ENCODE measurements around the gene LRP8. TPM values are rescaled to one million over a fixed set of nuclear protein-coding genes. Genes with fewer than 3 reads are reported as not detected.

The LRP8 gene
- total and polyA plus RNA-seq, 2 of the 4 experiments (the other 2 are of a cell fraction): 12.0 to 12.1 TPM

DNA sequence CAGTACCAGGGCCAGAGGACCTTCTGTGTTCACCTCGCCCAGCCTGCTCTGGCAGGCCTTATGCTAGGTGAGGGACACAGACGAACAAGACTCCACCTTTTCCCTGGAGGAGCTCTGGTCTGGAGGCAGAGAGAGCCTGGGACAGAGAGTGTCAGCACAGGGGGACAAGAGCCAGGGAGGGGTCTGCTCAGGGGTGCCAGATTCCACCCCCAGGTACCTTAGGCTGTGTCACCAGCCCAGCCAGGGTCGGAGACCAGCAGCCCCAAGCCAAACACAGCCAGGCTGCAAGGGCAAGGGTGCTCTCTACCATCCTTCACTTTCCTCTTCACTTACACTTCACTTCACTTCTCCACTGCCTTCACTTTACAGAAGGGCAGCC lies 4.3 kb upstream of the LRP8 start:
- in situ Hi-C loops (cut with MboI; ENCODE audit: low sequenced_read_pairs): no loop called here
- H3K56ac ChIP-seq (ENCODE audit: extremely low read depth, insufficient read depth, low read length): no peak overlapping the region
- no peaks in the 10 kb centered on the region for H3K36me3 ChIP-seq (ENCODE audit: control insufficient read depth, insufficient read depth, low read length)
- peaks cover 2% of the 10 kb centered on the region for H3K4me1 ChIP-seq (ENCODE audit: control insufficient read depth, insufficient read depth, low read length)
- H2BK120ac ChIP-seq (ENCODE audit: low read depth, low read length): no peak overlapping the region
- no peak overlapping the region for H2BK20ac ChIP-seq (ENCODE audit: low read depth, low read length)
- no peak overlapping the region for H3K14ac ChIP-seq (replicated peaks; ENCODE audit: low read depth, low read length)
- H3K4ac ChIP-seq (ENCODE audit: low read depth, low read length): no peak overlapping the region
- H2BK5ac ChIP-seq (ENCODE audit: low read depth, low read length, poor library complexity, severe bottlenecking): no peak overlapping the region
- dilution Hi-C loops (cut with HindIII; ENCODE audit: low sequenced_read_pairs, unreplicated experiment): no loop called here
- ChIA-PET CTCF (no interaction called here), POLR2A (ENCODE audit: unreplicated experiment) (no interaction called here)
- ATAC-seq (ENCODE audit: low read depth) (no peak), DNase-seq (no peak)
- no peaks in the 10 kb centered on the region for H3K79me1 ChIP-seq (ENCODE audit: low read depth in 1 of 2, low read length in 2 of 2)
- no peak overlapping the region for H4K91ac ChIP-seq (ENCODE audit: insufficient read depth, low read depth, low read length)
- peaks cover 17% of the 10 kb centered on the region for H3K27me3 ChIP-seq (ENCODE audit: control insufficient read depth, insufficient read depth, low read length)
- H4K5ac ChIP-seq (ENCODE audit: low read depth, low read length): no peak overlapping the region
- no peaks in the 10 kb centered on the region for H3K9me3 ChIP-seq (ENCODE audit: control insufficient read depth, insufficient read depth, low read length)
- H3K4me2 ChIP-seq (ENCODE audit: low read depth, low read length): no peak overlapping the region
- no peak overlapping the region for H2BK15ac ChIP-seq (ENCODE audit: low read depth, low read length)
- no CpG with 5 or more reads among the region's 3 CpGs for WGBS, 2 experiments (ENCODE audit: extremely low coverage in 2 of 2, insufficient read length in 1 of 2)
- H3K9me1 ChIP-seq (ENCODE audit: insufficient read depth, low read length): no peaks in the 10 kb centered on the region
- H3K4me3 ChIP-seq (ENCODE audit: insufficient read depth, low read depth, low read length): no peak overlapping the region
- TF ChIP-seq BHLHE40 (IDR thresholded peaks at IDR 0.05; ENCODE audit: low read depth, low read length): no peak
- no peak for TF ChIP-seq CHD1 (IDR thresholded peaks at IDR 0.05; ENCODE audit: low read depth, low read length)
- no peak overlapping the region for H2AK5ac ChIP-seq (ENCODE audit: low read depth, low read length)
- H2AFZ ChIP-seq (replicated peaks; ENCODE audit: low read length, poor library complexity): no peak overlapping the region
- no peaks in the 10 kb centered on the region for H4K20me1 ChIP-seq (ENCODE audit: insufficient read depth, low read length)
- H3K9ac ChIP-seq (ENCODE audit: low read depth, low read length): no peak overlapping the region
- no peak overlapping the region for H3K23ac ChIP-seq (ENCODE audit: low read depth, low read length)
- no peak overlapping the region for H2AK9ac ChIP-seq (replicated peaks; ENCODE audit: low read depth, low read length, poor library complexity)
- H3K27ac ChIP-seq (ENCODE audit: insufficient read depth, low read length): no peak overlapping the region
- no TSS peak for BruUV-seq (replicated peaks)
- no peak overlapping the region for H3K18ac ChIP-seq (ENCODE audit: low read depth, low read length)
- intact Hi-C loops (cut with micrococcal nuclease): no loop called here
- H4K8ac ChIP-seq (ENCODE audit: low read depth in 2 of 2, low read length in 2 of 2): no peak overlapping the region

Data from IMR-90 (cell line).